Activated gamma-delta T cell (primary cell): ENCODE results near the gene ZNG1A.
"Not testable (repeated sequence)": the region's sequence is repeated elsewhere in the genome, so short reads cannot be mapped to it uniquely, and the experiment has no call there.

Source experiments
- DNase-seq: peaks from one replicate; lab custom pipeline; 2025; lab: John Stamatoyannopoulos, UW

Gene ZNG1A

DNA sequence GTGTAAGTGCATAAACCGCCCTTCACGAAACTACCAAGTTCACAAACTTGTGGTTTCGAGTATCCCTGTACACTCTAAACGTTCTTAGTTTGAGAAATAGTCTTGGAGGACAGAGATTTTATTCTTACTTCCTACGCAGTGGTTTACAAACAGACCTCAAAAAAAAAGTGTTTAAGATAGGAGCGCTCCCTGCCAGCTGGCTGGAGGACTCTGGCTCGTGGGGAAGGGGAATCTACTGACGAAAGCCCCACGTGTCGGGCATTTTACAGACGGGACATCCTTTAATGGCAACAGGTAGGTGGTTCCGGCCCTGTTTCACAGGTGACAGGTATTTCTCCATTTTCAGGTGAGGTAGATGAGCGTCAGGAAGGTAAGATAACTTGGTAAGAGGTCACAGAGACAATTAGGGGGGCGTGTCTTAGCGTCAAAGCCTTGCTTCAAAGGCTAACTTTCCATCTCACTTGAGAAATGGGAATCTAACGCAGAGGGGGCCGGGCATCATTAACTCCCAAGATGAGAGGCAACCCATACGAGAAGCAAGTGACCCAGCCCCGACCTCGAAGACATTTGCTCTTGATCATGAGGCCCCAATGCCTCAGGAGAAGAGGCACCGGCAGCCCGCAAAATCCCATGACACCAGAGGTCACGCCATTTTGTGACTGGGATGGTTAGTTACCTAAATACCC, 573 bp downstream of the ZNG1A start:
- DNase-seq = not testable (repeated sequence)

DNA sequence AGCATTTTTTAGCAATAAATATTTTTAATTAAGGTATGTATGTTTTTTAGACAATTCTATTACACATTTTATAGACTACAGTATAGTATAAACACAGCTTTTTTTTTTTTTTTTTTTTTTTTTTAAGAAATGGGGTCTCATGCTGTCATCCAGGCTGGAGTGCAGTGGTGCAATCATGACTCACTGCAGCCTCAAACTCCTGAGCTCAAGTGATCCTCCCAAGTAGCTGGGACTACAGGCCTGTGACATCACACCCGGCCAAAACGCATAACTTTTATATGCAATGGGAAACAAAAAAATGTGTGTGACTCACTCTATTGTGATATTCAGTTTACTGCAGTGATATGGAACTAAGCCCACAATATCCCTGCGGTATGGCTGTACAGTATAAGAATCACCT, 9.1 kb downstream of the ZNG1A start:
- DNase-seq = not testable (repeated sequence)

DNA sequence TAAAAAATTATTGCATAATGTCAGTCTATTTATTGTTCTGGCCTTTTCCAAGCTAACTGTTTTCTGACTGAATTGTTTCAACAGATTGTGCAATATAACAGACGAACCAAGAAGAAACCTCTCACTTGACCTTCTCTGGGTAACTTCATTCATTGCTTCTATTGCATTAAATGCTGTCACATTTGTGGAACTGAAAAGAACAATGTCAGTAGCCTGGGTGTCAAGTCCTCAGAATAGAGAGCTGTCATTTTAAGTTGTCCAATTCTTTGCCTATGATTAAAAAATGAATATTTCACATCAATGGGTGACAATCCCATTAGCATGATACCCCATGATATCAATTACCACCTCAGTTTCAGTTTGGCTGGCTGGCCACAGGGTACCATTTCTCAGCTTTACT, 19.0 kb downstream of the ZNG1A start:
- DNase-seq = not testable (repeated sequence)

DNA sequence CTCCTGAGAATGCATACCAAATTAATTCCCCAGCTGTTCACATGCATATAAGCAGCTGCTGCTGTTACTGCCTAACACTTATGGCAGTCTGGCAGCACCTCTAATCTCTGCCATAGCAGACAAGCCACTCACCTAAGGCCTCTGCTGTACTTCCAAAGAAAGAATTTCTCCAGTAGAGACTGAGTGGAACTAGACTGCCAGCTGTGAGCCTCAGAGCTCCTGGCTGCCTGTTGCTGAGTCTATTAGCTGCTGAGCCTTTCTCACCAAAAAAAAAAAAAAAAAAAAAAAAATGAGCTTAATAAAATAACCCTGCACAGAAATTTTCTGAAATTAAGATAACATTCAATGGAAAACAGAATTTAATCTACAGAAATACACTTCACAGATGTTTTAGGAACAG, 27.7 kb downstream of the ZNG1A start:
- DNase-seq = not testable (repeated sequence)

DNA sequence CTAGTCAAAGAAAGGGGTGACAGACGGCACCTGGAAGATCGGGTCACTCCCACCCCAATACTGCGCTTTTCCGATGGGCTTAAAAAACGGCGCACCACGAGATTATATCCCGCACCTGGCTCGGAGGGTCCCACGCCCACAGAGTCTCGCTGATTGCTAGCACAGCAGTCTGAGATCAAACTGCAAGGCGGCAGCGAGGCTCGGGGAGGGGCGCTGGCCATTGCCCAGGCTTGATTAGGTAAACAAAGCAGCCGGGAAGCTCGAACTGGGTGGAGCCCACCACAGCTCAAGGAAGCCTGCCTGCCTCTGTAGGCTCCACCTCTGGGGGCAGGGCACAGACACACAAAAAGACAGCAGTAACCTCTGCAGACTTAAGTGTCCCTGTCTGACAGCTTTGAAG, 39.0 kb downstream of the ZNG1A start:
- DNase-seq = not testable (repeated sequence)

DNA sequence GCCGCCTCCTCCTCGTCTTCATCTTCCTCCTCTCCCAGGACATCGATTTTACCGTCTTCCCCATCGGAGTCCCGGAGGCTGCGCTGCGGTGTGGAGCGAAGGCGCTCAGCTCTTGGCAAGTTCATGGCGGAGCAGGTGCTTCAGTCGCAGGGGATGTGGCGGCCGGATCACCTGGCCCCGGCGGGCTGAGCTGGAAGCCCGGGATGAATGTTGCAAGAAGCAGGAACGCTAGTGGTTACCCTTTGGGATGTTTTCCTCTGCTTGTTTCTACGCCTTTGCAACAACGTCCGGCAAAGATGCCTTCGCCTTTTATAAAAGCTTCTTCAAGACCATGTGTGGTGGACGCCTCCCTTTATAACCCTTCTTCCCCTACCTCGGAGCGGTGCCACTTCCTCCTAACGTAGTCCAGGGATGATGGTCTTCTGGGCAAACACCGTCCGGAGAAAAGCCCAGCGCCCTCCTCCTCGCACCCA, 60.8 kb downstream of the ZNG1A start, which contains the start of gene FOXD4:
Gene FOXD4, minus strand, starts transcription at position 423 of the 473 bp plus-strand sequence. Its CDS starts 298 bp downstream, at position 125.
- not testable (repeated sequence) for DNase-seq

DNA sequence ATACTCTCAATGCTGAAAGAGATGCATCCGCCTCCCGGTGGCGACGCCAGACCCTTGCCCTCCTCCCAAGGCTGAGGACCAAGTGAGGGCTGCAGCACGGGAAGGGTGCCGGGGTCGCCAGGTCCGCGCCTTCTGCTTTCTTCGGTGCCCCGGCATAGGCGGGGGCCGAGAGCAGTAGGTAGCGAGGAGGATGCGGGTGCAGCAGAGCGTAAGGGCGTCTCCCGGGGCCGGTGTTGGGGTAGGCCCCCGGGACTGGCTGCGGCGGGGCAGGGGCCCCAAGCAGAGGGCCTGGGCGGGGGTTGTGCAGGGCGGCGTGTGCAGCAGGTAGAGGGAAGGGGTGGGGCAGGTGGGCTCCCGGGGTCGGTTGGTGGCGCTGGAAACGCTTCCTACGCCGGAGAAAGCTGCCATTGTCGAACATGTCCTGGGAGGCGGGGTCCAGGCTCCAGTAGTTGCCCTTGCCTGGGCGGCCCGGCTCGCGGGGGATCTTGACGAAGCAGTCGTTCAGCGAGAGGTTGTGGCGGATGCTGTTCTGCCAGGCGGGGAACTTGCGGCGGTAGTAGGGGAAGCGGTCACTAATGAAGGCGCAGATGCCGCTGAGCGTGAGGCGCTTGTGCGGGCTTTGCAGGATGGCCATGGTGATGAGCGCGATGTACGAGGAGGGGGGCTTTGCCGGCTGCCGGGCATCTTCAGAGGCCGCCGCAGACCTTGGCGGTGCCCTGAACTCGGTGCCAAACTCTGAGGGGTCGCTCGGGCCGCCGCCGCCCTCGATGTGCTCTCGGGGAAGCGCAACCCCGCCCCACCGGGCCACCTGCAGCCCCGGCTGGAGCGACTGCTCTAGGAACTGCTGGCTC, 61.5 kb downstream of the ZNG1A start:
- DNase-seq = peak; percentile 10

DNA sequence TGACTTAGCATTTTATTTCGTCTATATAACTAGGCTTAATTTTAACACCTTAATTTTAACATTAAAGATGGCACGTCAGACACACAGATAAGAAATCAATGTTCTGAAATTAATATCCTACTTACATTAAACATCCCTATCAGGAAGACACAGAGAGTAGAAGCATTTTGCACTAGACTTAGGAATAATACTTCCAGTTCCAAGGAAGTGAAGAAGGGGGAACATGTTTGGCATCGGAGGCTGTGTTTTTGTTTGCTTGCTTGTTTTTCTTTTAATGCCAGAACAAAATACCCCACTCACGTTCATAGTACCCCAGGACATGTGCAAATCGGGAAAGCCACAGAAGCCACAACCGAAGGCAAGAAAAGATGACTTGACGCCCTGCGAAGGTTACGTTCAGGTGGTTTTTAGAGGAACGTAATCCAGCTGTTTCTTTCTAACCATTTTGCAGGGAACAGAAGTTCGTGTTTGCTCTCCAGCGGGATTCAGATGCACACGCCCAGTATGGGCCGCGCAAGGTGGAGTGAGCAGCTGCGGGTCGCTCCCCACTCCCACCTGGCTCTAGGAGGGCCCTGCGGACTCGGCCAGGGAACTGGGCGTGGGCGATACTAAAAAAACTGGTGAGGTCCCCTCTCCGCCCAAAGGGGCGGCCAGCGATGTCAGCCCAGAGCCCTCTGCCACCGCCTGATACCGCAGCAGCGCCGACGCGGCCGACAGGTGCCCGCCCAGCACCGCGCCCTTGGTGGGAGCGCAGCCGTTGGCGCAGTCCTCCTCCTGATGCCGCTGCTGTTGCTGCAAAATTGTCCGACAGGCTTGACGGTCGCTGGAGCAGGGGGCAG, 62.4 kb downstream of the ZNG1A start:
- DNase-seq = not testable (repeated sequence)

DNA sequence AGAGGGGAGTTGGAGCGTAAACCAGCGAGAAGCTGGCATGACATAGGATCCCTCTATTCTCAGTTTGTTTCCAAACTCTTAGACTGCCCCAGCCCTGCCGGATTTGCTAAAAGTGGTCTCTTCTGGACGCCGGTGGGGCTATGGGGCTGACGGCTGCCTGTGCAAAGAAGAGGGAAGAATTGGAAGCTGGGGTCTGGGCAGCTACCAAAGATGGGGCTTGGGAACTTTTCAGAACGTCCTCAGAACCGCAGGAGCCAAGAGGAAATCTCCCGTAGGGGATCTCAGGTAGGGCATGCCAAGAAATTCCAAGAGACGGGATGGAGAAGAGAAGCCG, 63.8 kb downstream of the ZNG1A start:
- not testable (repeated sequence) for DNase-seq

DNA sequence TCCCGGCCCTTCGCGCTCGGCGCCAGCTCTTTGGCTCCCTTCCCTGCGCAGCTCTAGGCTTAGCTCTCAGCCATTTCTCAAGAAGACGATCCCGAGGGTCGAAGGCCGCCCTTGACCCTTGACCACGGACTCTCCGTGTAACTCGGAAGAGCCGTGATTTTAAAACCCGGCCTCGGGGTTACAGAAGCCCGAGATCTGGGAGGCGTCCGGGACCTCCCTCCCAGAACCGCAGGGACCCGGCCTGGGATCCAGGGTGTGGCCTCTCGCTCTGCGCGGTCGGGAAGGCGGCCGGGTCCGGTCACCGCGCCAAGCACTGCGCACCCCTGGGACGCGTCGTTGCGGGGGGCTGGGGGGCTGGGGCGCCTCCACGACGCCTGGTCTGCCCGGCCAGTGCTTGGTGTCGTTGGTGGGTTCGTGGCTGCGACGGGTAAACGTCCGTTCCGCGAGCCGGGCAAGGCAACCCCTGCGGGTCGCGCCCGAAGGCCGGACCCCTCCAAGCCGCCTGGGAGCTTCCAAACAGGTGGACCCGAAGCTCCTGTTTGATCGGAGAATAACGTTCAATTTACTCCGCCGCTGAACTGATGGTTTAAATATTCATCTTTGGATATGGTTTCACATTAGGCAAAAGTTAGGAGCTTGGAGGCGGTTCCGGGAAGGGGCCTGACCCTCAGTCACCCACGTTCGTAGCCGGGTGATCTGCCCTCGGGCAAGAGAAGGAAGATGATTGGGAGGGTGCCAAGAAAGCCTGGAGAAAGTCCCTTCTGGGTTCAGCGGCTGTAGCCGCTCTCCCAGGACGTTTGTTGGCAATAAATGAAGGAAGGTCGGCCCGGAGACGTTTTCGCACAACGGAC, 64.4 kb downstream of the ZNG1A start:
- not testable (repeated sequence) for DNase-seq

DNA sequence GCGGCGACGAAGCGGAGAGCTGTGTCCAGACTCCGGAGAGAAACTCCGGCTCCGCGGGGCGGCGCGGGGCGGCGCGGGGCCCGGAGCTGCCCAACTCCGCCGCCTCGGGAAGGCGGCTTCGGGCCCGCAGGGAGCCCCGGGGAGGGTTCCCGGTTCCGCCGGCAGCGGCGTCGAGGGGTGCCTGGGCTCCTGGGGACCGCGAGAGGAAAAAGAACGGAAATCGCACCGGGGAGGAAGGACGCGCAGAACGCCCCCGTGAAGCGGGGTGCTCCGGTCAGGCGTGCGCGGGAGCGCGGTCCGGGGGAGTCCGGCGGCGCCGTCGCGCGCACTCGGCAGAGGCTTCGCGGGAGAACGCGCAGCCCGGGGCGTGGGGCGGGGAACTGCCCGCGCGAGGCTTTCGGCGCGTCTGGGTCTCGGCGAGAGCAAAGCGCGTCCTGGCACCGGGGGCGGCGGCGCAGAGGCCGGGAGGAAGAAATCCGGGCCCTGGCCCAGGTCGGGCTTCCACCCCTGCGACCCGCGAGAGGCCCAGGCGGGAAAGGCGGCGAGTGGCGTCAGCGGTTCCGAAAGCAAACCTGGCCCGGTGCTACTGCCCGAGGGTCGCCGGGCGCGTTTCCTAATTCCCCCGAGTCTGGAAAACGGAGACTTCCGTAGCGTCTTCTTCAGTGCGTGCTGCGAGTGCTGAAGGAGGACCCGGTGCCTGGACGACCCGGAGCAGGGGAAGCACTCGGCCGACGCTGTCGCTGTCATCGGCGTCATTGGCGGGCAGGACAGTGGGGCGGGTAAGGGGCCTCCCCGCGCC, 65.2 kb downstream of the ZNG1A start:
- peak; percentile 12 for DNase-seq

DNA sequence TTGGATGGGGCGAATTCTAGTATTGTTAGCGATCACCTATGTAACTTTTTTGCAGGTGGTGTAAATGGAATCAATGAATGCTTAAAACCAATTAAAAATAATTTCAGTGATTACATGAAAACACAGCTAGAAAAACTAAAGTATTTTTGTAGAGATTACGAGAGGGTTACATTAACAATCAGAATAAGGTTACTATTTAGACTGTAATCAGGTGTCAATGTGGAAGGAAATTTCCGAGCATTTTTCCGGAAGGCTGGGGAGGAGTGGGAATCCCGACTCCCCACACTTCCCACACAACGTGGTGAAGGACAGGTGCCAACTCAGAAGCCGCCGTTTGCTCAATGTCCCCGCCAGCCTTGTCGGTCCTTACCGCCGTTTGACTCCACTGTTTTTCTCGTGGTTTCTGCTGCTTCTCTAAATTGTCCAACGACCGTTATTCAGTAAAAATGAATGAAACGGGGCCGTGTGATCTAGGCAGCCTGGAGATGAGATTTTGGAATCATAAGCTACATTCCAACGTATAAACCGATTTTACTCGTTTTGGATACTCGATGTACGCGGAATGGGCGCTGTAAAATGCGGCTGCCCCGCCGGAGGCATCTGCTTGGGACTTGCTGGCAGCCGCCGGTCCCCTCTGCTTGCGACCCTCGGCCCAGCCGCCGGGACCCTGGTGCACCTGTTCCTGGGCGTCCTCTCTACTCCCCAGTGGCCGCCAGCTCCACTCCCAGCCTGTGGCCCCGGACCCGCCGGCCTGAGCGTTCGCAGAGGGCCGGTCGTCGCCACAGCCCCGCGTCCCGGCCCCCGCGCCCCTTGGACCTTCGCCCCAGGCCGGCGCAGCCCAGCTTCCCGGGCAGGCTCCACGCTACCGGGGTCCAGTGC, 66.0 kb downstream of the ZNG1A start:
- not testable (repeated sequence) for DNase-seq

DNA sequence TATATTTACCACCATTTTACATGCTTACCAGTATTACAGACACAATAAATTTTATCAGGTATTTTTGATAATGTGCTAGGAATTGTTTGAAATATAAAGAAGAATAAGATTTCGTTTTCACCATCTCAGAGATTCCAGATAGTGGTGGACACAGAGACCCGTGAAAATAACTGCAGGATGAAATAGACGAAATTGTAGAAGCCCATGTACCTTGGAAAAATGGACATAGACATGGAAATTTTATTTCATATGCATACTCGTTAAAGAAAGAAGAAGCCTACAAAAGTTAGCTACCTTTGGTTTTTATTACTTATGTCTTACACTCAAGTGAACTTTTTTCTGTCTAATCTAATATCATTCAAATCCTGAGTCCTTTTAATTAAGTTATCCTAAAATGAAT, 68.2 kb downstream of the ZNG1A start:
- DNase-seq = not testable (repeated sequence)

DNA sequence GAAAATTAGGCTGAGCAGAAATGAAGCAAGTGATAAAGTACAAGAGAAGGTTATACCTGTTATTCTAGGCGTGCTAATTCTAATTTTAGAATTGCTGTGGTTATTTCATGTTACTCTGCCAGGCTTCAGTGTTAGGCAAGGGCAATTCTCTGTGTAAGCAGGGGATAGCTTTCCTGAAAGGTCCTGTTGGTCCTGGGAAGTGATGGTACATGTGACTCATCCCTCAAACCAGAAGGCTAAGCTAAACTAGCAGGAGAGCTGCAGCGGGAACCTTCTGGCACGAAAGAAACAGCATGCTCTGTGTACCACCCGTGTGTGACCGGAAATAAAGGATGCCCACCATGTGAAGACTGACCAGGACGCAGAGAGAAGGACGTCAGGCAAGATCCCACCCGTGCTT, 69.3 kb downstream of the ZNG1A start:
- DNase-seq = not testable (repeated sequence)

DNA sequence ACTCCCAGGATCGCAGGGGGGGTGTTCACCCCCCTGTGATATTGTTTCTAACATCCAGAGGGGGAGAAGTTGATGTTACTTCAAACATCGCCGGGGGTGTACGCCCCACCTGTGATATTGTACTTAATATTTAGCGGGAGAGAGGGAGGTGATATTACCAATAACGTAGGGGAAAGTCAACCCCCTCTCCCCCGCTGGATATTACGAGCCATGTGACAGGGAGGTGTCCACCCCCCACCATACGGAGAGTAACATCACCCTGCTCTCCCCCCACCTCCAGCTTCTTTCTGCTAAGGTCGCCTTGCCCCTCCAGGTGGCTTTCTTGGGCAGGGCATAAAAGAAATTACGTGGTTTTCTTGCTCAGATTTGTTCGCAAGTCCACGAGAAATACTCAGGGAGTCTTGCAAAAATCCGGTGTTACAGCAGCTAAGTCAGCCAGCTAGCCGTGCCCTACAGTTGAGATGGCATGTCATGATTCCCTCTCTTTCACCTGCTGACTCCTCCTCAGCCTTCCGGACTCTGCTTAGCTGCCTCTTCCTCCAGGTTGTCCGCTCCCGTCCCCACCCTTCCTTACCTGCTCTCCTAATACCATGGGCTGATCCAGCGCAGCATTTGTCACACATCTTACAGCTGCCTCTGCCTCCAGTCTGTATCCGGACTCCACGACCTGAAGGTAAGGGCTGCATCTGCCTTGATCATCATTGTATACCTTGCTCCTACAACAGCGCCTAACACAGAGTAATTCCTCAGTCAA, 69.9 kb downstream of the ZNG1A start:
- DNase-seq = not testable (repeated sequence)

DNA sequence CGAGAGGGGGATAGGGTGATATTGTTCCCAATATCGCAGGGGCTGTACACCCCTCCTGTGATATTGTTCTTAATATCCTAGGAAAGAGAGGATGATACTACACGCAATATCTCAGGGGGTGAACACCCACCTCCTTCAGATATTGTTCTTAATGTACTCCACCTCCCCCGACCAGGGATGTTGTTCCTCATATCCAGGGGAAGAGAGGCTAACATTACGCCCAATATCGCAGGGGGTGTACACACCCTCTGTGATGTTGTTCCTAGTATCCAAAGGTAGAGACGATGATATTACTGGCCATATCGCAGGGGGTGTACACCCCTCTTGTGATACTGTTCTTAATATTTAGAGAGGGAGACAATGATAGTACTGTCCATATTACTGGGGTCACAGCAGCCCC, 72.9 kb downstream of the ZNG1A start:
- DNase-seq = not testable (repeated sequence)

DNA sequence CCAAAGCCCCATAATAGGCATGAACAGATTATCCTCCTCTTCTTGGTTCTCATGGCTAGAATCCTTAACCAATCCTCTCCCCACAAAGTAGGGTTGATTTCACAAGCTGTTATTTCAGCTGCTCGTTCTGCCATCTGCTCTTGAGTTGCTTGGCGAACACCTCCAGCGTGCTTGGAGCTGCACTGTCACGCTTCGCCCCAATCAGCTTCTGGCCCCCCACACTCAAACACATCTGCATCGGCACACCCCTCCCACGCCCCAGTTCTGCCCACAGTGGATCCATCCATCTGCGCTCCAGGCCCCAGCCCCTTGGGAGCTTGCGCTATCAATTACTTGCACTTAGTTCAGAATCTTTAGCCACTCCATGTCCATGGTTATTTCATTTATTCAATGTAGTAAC, 78.4 kb downstream of the ZNG1A start:
- not testable (repeated sequence) for DNase-seq

DNA sequence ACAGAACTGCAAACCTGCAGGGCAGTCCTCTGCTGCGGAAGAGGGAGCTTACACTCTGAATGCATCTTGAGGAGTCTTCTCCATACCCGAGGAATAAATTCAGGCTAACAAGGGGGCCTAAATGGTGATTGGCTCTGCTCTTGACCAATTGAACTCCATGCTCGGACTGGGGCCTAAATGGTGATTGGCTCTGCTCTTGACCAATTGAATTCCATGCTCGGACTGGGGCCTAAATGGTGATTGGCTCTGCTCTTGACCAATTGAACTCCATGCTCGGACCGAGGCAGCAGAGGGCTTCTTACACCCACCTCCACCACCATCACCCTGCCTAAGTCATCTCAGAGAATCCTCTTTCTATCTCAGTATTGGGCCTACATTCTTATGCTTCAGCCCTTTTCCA, 79.0 kb downstream of the ZNG1A start:
- not testable (repeated sequence) for DNase-seq
